BLaER1 (cell line): ENCODE measurements around the gene POU6F1.

Experiments used
- H3K27ac ChIP-seq: shearing (Covaris generic); formaldehyde crosslinking; 2 replicates; pipeline ENCODE4 v1.8.1; 2022
- H3K27me3 ChIP-seq: shearing (Covaris generic); formaldehyde crosslinking; 2 replicates; pipeline ENCODE4 v1.8.1; 2022
- H3K36me3 ChIP-seq: shearing (Covaris generic); formaldehyde crosslinking; 2 replicates; pipeline ENCODE4 v1.8.1; 2022
- H3K4me1 ChIP-seq: shearing (Covaris generic); formaldehyde crosslinking; 2 replicates; pipeline ENCODE4 v1.8.1; 2022
- H3K4me2 ChIP-seq: shearing (Covaris generic); formaldehyde crosslinking; 2 replicates; pipeline ENCODE4 v1.8.1; 2022
- H3K4me3 ChIP-seq: shearing (Covaris generic); formaldehyde crosslinking; 2 replicates; pipeline ENCODE4 v1.8.1; 2022
- H3K9ac ChIP-seq: shearing (Covaris generic); formaldehyde crosslinking; 2 replicates; pipeline ENCODE4 v1.8.1; 2022
- H3K9me3 ChIP-seq: shearing (Covaris generic); formaldehyde crosslinking; 2 replicates; pipeline ENCODE4 v1.8.1; 2022
- H4K20me1 ChIP-seq: shearing (Covaris generic); formaldehyde crosslinking; 2 replicates; pipeline ENCODE4 v1.8.1; 2022
- Cebpa-rat ChIP-seq: shearing (Covaris generic); IDR thresholded peaks from 2 replicates; pipeline ENCODE4 v1.8.1; 2022

Gene POU6F1

GRCh38 chr12:51190820-51191219, 27.0 kb downstream of the POU6F1 start:
- Histone ChIP-seq H3K27me3 (no peaks in the 10 kb centered on the region), H3K4me2 (no peak overlapping the region), H4K20me1 (no peaks in the 10 kb centered on the region), H3K4me3 (no peak overlapping the region), H3K27ac (no peak overlapping the region), H3K36me3 (peaks cover 12% of the 10 kb centered on the region; the same call in 1 of the 2 replicates), H3K9ac (no peak overlapping the region), H3K9me3 (no peaks in the 10 kb centered on the region), H3K4me1 (peaks cover 22% of the 10 kb centered on the region)
- no peak for TF ChIP-seq Cebpa-rat

DNA sequence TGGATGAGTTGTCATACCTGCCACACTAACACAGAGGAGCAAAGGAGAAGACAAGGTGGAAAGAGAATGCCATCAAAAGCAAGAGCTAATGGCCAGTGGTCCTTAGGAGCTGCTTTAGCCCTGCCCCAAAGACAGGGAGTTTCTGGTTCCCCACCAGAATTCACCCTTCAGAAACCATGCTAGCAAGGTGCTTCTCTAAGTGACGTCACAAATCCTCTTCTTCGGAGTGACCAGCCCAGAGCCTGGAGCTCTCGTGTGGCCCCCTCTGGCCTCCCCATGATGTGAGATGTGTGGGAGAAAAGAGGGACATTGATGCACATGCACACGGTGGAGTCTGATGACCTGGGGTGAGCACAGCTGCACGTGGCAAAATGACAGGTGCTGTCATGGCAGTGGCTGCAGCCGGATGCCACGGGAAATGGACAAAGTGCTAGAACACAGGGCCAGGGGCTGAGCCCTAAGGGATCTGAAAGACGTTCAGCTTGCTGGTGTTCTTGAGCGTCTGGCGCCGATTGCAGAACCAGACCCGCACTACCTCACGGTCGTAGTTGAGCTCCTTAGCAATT, 28.0 kb downstream of the POU6F1 start:
- no peak for TF ChIP-seq Cebpa-rat
- H4K20me1 ChIP-seq: no peaks in the 10 kb centered on the region
- H3K4me2 ChIP-seq: no peak overlapping the region
- no peaks in the 10 kb centered on the region for H3K27me3 ChIP-seq
- no peaks in the 10 kb centered on the region for H3K9me3 ChIP-seq
- H3K4me3 ChIP-seq: no peak overlapping the region
- H3K4me1 ChIP-seq: peaks cover 22% of the 10 kb centered on the region
- H3K27ac ChIP-seq: no peak overlapping the region
- peaks cover 12% of the 10 kb centered on the region; the same call in 1 of the 2 replicates for H3K36me3 ChIP-seq
- H3K9ac ChIP-seq: no peak overlapping the region

- Histone ChIP-seq H3K36me3 (peaks cover 12% of the 10 kb centered on the region; the same call in 1 of the 2 replicates), H3K27me3 (no peaks in the 10 kb centered on the region), H4K20me1 (no peaks in the 10 kb centered on the region), H3K9ac (no peak overlapping the region), H3K9me3 (no peaks in the 10 kb centered on the region), H3K4me3 (no peak overlapping the region), H3K27ac (no peak overlapping the region; the same call in 1 of the 2 replicates), H3K4me1 (peaks cover 22% of the 10 kb centered on the region), H3K4me2 (peak overlapping the region; percentile 14; the same call in 1 of the 2 replicates)
- TF ChIP-seq Cebpa-rat: no peak
These were observed 29.4 kb downstream of the POU6F1 start for GRCh38 chr12:51188359-51189051.

- H3K9ac ChIP-seq: no peak overlapping the region
- peak overlapping the region; percentile 42 for H3K4me2 ChIP-seq
- no peaks in the 10 kb centered on the region for H3K9me3 ChIP-seq
- H3K27ac ChIP-seq: no peak overlapping the region
- H3K4me3 ChIP-seq: no peak overlapping the region
- H4K20me1 ChIP-seq: no peaks in the 10 kb centered on the region
- no peak for TF ChIP-seq Cebpa-rat
- H3K4me1 ChIP-seq: peaks cover 22% of the 10 kb centered on the region
- H3K36me3 ChIP-seq: peaks cover 12% of the 10 kb centered on the region; the same call in 1 of the 2 replicates
- H3K27me3 ChIP-seq: no peaks in the 10 kb centered on the region
These were observed 30.4 kb downstream of the POU6F1 start for GRCh38 chr12:51187370-51187987.

- Histone ChIP-seq H3K9me3 (no peaks in the 10 kb centered on the region), H3K4me1 (peaks cover 22% of the 10 kb centered on the region), H4K20me1 (no peaks in the 10 kb centered on the region), H3K4me2 (peak overlapping the region; percentile 42; the same call in 1 of the 2 replicates), H3K4me3 (no peak overlapping the region), H3K9ac (no peak overlapping the region), H3K27me3 (no peaks in the 10 kb centered on the region), H3K27ac (no peak overlapping the region), H3K36me3 (peaks cover 12% of the 10 kb centered on the region; the same call in 1 of the 2 replicates)
- no peak for TF ChIP-seq Cebpa-rat
These were observed 31.3 kb downstream of the POU6F1 start for GRCh38 chr12:51186465-51187085.

DNA sequence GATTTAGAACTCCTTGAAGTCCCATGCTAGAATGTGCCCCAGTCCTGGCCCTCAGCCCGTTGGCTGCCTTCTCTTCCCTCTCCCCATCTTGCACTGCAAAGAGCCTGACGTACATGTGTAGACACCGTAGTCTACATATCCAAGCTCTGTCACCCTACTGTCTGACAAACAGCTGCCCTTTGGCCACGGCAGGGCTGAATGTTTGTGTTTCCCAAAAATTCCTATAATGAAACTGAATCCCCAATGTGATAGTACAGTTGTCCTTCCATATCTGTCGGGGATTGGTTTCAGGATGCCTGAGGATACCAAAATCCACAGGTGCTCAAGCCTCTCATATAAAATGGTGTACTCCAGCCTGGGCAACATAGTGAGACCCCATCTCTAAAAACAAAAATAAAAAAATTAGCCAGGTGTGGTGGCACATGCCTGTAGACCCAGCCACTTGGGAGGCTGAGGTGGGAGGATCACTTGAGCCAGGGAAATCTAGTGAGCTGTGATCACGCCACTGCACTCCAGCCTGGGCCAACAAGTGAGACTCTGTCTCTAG, 32.6 kb downstream of the POU6F1 start:
- H3K4me2 ChIP-seq: no peak overlapping the region
- H3K27ac ChIP-seq: no peak overlapping the region
- no peak overlapping the region for H3K9ac ChIP-seq
- H3K27me3 ChIP-seq: no peaks in the 10 kb centered on the region
- no peak for TF ChIP-seq Cebpa-rat
- H3K9me3 ChIP-seq: no peaks in the 10 kb centered on the region
- H4K20me1 ChIP-seq: no peaks in the 10 kb centered on the region
- no peak overlapping the region for H3K4me3 ChIP-seq
- peaks cover 4% of the 10 kb centered on the region; the same call in 1 of the 2 replicates for H3K36me3 ChIP-seq
- H3K4me1 ChIP-seq: peaks cover 22% of the 10 kb centered on the region

DNA sequence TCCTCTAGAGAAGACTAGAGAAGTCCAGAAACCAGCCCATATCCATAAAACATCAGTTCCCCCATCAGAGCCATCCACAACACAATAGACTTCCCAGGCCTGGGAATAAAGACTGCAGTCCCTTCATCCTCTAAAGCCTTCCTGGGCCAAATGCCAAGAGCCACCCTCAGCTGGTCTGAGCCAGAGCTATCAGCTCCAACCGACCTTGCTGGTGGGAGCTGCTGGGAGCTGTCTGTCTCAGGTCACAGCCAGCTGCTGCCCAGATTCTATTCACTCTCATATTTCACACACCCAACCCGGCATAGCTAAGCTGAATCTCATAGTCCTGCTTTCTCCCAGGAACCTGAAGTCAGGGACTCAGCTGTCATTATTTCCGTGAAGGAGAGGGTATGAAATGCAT, 34.0 kb downstream of the POU6F1 start:
- Histone ChIP-seq H3K4me2 (no peak overlapping the region), H3K36me3 (no peaks in the 10 kb centered on the region), H3K27me3 (no peaks in the 10 kb centered on the region), H3K9me3 (no peaks in the 10 kb centered on the region), H3K4me3 (no peak overlapping the region), H4K20me1 (no peaks in the 10 kb centered on the region), H3K9ac (no peak overlapping the region), H3K27ac (no peak overlapping the region), H3K4me1 (peaks cover 22% of the 10 kb centered on the region)
- no peak for TF ChIP-seq Cebpa-rat

GRCh38 chr12:51183349-51183748, 34.5 kb downstream of the POU6F1 start:
- no peak for TF ChIP-seq Cebpa-rat
- Histone ChIP-seq H3K9ac (no peak overlapping the region), H3K9me3 (no peaks in the 10 kb centered on the region), H3K36me3 (no peaks in the 10 kb centered on the region), H3K4me1 (peaks cover 18% of the 10 kb centered on the region), H3K4me2 (no peak overlapping the region), H3K27me3 (no peaks in the 10 kb centered on the region), H4K20me1 (no peaks in the 10 kb centered on the region), H3K4me3 (no peak overlapping the region), H3K27ac (no peak overlapping the region)

DNA sequence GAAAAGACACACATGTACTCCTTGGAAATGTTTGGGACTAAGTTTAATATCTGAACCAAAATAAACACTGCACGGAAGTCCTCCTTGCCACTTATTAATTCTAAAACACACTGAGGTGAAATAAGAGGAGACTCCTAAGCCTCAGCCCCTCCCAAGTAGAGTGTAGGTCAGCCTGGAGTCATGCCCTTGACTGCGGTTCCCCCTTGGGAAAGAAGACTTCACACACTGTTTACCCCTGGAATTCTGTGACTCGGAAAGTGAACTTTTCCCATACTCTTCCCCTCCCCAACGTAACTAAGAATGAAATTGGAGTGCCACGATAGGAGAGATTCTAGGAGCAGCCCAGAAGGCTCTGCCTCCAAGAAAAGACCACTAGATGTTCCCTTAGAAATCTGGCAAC, 36.3 kb downstream of the POU6F1 start:
- H3K27ac ChIP-seq: no peak overlapping the region
- H3K4me2 ChIP-seq: no peak overlapping the region
- peaks cover under 1% of the 10 kb centered on the region; the same call in 1 of the 2 replicates for H3K4me1 ChIP-seq
- H3K9ac ChIP-seq: no peak overlapping the region
- no peaks in the 10 kb centered on the region for H4K20me1 ChIP-seq
- H3K9me3 ChIP-seq: no peaks in the 10 kb centered on the region
- no peak for TF ChIP-seq Cebpa-rat
- H3K4me3 ChIP-seq: no peak overlapping the region
- no peaks in the 10 kb centered on the region for H3K27me3 ChIP-seq
- H3K36me3 ChIP-seq: no peaks in the 10 kb centered on the region
